ENCODE data around the gene EMC9. TPM values are rescaled to one million over a fixed set of nuclear protein-coding genes. Genes with fewer than 3 reads are reported as not detected.

EMC9 gene
- total RNA-seq, 3 donors from 2014 or later (not counting 1 experiment from before 2014, with no cell fraction given), result 9.3 to 12.3 (median 12.0) TPM

DNA sequence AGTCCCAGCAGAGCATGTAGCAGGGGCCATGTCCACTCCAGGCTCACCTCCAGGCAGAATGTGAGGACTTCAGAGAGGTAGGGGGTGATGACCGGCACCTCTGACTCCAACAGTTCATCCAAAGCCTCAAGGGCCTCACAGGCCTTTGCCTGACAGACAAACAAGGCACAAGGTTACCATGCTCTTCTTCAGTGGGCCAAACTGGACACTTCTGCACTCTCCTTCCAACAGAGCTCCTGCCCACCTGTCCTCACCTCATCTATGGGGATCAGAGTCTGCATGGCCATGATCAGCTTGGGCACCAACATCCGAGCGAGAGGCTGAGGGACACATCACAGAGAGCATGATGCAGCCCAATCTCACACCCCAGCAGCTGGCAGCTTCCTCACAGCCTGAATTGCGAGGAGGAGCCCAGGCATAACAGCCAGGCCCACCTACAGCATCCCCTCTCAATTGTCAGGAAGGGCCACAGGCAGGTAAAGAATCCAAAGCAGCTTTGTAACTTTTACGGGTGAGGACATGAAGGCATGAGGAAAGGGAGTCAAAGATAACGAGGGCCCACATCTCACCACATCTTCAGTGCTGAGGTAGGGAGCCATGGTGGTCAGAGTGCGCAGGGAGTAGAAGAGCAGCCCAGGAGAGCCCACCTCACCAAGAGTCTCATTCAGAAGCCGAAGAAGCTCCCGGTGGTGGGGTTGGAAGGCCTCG, 45.6 kb upstream of the EMC9 start:
- DNase-seq (no peak), ATAC-seq (no peak)
- Mint-ChIP-seq H3K4me1 (peaks cover 24 to 26% of the 10 kb centered on the region in 2 donors), H3K36me3 (no peaks in the 10 kb centered on the region), H3K27me3 (ENCODE audit: low read depth in 2 of 2) (no peaks in the 10 kb centered on the region), H3K4me3 (peak overlapping the region; percentile 81), H3K27ac (peak overlapping the region; percentile 83 to 97), H3K9me3 (no peaks in the 10 kb centered on the region)
- peaks cover 36% of the 10 kb centered on the region for H3K36me3 ChIP-seq (ENCODE audit: control insufficient read depth, insufficient read depth, low read length)
- no peak overlapping the region for H3K4me3 ChIP-seq (ENCODE audit: low read length)
- intact Hi-C loops (cut with micrococcal nuclease), result no loop called here
- WGBS (ENCODE audit: insufficient coverage), result 93% methylated on average over 10 of the region's 10 CpGs
- H3K4me1 ChIP-seq (ENCODE audit: control insufficient read depth, insufficient read depth, low read length), result peaks cover 23% of the 10 kb centered on the region
- TF ChIP-seq, protein P1, sequence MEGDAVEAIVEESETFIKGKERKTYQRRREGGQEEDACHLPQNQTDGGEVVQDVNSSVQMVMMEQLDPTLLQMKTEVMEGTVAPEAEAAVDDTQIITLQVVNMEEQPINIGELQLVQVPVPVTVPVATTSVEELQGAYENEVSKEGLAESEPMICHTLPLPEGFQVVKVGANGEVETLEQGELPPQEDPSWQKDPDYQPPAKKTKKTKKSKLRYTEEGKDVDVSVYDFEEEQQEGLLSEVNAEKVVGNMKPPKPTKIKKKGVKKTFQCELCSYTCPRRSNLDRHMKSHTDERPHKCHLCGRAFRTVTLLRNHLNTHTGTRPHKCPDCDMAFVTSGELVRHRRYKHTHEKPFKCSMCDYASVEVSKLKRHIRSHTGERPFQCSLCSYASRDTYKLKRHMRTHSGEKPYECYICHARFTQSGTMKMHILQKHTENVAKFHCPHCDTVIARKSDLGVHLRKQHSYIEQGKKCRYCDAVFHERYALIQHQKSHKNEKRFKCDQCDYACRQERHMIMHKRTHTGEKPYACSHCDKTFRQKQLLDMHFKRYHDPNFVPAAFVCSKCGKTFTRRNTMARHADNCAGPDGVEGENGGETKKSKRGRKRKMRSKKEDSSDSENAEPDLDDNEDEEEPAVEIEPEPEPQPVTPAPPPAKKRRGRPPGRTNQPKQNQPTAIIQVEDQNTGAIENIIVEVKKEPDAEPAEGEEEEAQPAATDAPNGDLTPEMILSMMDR (IDR thresholded peaks at IDR 0.05), result no peak
- no peak overlapping the region for H3K27ac ChIP-seq (ENCODE audit: low read length)
- no peaks in the 10 kb centered on the region for H3K27me3 ChIP-seq (ENCODE audit: control insufficient read depth, insufficient read depth, low read length)
- H3K9me3 ChIP-seq (ENCODE audit: control insufficient read depth, insufficient read depth, low read length), result no peaks in the 10 kb centered on the region

DNA sequence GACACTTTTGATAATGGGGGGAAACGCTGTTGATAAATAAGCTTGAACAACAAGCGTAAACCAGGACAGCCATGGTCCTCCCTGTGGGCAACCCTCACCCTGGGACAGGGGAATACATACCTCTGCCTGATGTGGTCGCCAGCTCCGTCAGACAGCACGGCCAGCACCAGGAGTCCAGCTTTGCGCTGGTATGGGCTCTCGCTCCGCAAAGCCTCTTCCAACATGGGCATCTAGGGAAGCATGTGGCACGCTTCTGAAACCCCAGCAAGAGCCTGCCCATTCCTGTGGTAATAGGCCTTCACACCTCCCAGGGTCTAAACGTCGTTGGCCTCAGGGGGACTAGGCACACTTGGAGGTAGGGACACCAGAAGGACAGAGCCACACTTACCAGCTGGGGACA, 44.4 kb upstream of the EMC9 start:
- H3K36me3 ChIP-seq (ENCODE audit: control insufficient read depth, insufficient read depth, low read length), result peaks cover 39% of the 10 kb centered on the region
- intact Hi-C loops (cut with micrococcal nuclease), result no loop called here
- H3K27ac Mint-ChIP-seq, result no peak overlapping the region

DNA sequence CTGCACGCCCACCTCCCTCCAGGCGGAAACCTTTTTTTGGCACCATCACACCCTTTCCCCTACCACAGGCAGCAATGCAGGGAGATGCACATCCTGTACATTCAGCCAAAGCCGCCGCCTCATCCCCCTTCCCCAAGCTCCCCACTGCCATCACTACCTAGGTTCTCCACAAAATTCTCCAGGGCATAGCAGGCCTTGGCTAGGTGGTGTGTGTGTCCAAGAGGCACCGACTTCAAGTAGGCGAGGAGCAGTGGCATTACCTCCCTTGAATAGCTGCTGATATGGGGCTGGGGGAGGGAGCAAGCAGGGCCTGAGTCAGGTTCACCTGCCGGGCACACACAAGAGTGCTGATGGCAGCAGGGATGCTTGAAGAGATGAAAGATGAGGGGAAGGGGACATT, 43.6 kb upstream of the EMC9 start:
- H3K36me3 ChIP-seq (ENCODE audit: control insufficient read depth, insufficient read depth, low read length), result peaks cover 43% of the 10 kb centered on the region

More for the DNA sequence above, 44.4 kb upstream of the EMC9 start:
- Histone ChIP-seq H3K27me3 (ENCODE audit: control insufficient read depth, insufficient read depth, low read length) (no peaks in the 10 kb centered on the region), H3K4me3 (ENCODE audit: low read length) (no peak overlapping the region), H3K27ac (ENCODE audit: low read length) (no peak overlapping the region), H3K4me1 (ENCODE audit: control insufficient read depth, insufficient read depth, low read length) (peaks cover 23% of the 10 kb centered on the region), H3K9me3 (ENCODE audit: control insufficient read depth, insufficient read depth, low read length) (no peaks in the 10 kb centered on the region)
- TF ChIP-seq, protein P1 (IDR thresholded peaks at IDR 0.05), result no peak
- Mint-ChIP-seq H3K4me3 (no peak overlapping the region), H3K4me1 (peaks cover 20 to 26% of the 10 kb centered on the region in 2 donors), H3K36me3 (peaks cover 5% of the 10 kb centered on the region), H3K9me3 (no peaks in the 10 kb centered on the region), H3K27me3 (ENCODE audit: low read depth in 2 of 2) (no peaks in the 10 kb centered on the region)
- no peak for ATAC-seq
- WGBS (ENCODE audit: insufficient coverage), result 94% methylated on average over 11 of the region's 11 CpGs
- no peak for DNase-seq

More for the DNA sequence above, 43.6 kb upstream of the EMC9 start:
- TF ChIP-seq, protein P1 (IDR thresholded peaks at IDR 0.05), result no peak
- Mint-ChIP-seq H3K4me1 (peaks cover 20 to 26% of the 10 kb centered on the region in 2 donors), H3K9me3 (no peaks in the 10 kb centered on the region), H3K4me3 (no peak overlapping the region), H3K36me3 (peaks cover 6% of the 10 kb centered on the region), H3K27me3 (ENCODE audit: low read depth in 2 of 2) (no peaks in the 10 kb centered on the region), H3K27ac (no peak overlapping the region)
- WGBS (ENCODE audit: insufficient coverage), result 97% methylated on average over 7 of the region's 7 CpGs
- H3K4me3 ChIP-seq (ENCODE audit: low read length), result no peak overlapping the region
- no peak for ATAC-seq
- H3K9me3 ChIP-seq (ENCODE audit: control insufficient read depth, insufficient read depth, low read length), result no peaks in the 10 kb centered on the region
- H3K4me1 ChIP-seq (ENCODE audit: control insufficient read depth, insufficient read depth, low read length), result peaks cover 23% of the 10 kb centered on the region
- H3K27me3 ChIP-seq (ENCODE audit: control insufficient read depth, insufficient read depth, low read length), result no peaks in the 10 kb centered on the region
- DNase-seq, result no peak
- no peak overlapping the region for H3K27ac ChIP-seq (ENCODE audit: low read length)
- intact Hi-C loops (cut with micrococcal nuclease), result no loop called here
